Suprapubic skin (tissue), 4 donors: ENCODE data around the gene STAT3.
"Not testable (repeated sequence)": the region's sequence is repeated elsewhere in the genome, so short reads cannot be mapped to it uniquely, and the experiment has no call there.

ENCODE experiments used
- CTCF ChIP-seq, 2 donors: fragments of 200-600 bp in 1 of 2; fragments of 450-650 bp in 1 of 2; sonication (generic) in 1 of 2; IDR thresholded peaks; one replicate each; pipeline ENCODE4 v1.5.1; 2016 to 2019; ENCODE audit warnings: antibody characterized with exemption in 2 of 2, mild to moderate bottlenecking in 1 of 2, moderate library complexity in 1 of 2
- POLR2A ChIP-seq, 2 donors: fragments of 450-650 bp; IDR thresholded peaks; one replicate each; pipeline ENCODE4 v1.6.1; 2017; ENCODE audit warnings: antibody characterized with exemption in 2 of 2, mild to moderate bottlenecking in 2 of 2, moderate library complexity in 2 of 2
- POLR2AphosphoS5 ChIP-seq, 3 donors: sonication (generic); formaldehyde crosslinking; IDR thresholded peaks; one replicate each; pipeline ENCODE4 v1.6.1; 2017; ENCODE audit warnings: antibody characterized with exemption in 3 of 3

- not testable (repeated sequence) for TF ChIP-seq POLR2A, POLR2AphosphoS5, CTCF (IDR thresholded peaks at IDR 0.05)
These were observed 19.9 kb downstream of the STAT3 start for GRCh38 chr17:42368310-42368709.
